Endothelial cell of umbilical vein (primary cell): Measurements from ENCODE around the gene CNOT6.

ENCODE experiments used
- EZH2 ChIP-seq: IDR thresholded peaks from 2 replicates; pipeline ENCODE4 v1.6.1; 2012; ENCODE audit warnings: borderline replicate concordance, low read depth, mild to moderate bottlenecking, moderate library complexity, low read length, inconsistent platforms; ENCODE audit not compliant: severe bottlenecking
- POLR2A ChIP-seq: IDR thresholded peaks from 2 replicates; pipeline ENCODE4 v1.6.1; 2012; ENCODE audit warnings: low read depth, mild to moderate bottlenecking, control low read depth, low read length
- POLR2AphosphoS5 ChIP-seq: IDR thresholded peaks from 2 replicates; pipeline ENCODE4 v1.6.1; 2012; ENCODE audit warnings: low read depth, mild to moderate bottlenecking, control low read depth, low read length, moderate library complexity; ENCODE audit not compliant: insufficient read depth
- TF ChIP-seq, protein P1 (sequence below), 2 donors: IDR thresholded peaks; 1 replicate in 1 of 2; 2 replicates in 1 of 2; pipeline ENCODE4 v1.5.1; 2011; ENCODE audit warnings: low read length in 2 of 2, mild to moderate bottlenecking in 2 of 2, moderate library complexity in 2 of 2, control low read depth in 1 of 2, inconsistent platforms in 1 of 2, low read depth in 1 of 2; ENCODE audit not compliant: insufficient read depth in 1 of 2; ENCODE audit errors: extremely low read depth in 1 of 2

DNA sequence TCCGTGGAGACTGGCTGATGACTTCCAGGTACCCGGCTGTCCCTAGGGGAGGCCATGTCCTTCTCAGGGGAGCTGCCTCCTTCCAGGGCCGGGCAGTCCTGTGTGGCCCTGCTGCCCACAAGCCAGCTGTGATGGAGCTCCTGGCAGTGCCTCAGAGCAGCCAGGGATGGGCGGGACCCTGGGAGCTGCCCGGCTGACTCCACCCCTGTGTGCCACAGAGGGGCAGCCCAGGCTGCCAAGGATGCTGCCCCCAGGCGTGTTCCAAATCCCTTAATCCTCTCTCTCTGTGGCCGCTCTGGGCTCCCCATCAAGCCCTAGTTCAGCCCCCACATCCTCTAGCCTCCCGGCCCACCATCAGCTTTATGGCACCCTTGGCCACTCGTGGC lies 104.1 kb downstream of the CNOT6 start:
- TF ChIP-seq, protein P1, sequence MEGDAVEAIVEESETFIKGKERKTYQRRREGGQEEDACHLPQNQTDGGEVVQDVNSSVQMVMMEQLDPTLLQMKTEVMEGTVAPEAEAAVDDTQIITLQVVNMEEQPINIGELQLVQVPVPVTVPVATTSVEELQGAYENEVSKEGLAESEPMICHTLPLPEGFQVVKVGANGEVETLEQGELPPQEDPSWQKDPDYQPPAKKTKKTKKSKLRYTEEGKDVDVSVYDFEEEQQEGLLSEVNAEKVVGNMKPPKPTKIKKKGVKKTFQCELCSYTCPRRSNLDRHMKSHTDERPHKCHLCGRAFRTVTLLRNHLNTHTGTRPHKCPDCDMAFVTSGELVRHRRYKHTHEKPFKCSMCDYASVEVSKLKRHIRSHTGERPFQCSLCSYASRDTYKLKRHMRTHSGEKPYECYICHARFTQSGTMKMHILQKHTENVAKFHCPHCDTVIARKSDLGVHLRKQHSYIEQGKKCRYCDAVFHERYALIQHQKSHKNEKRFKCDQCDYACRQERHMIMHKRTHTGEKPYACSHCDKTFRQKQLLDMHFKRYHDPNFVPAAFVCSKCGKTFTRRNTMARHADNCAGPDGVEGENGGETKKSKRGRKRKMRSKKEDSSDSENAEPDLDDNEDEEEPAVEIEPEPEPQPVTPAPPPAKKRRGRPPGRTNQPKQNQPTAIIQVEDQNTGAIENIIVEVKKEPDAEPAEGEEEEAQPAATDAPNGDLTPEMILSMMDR (IDR thresholded peaks at IDR 0.05; ENCODE audit: extremely low read depth in 1 of 2, insufficient read depth in 1 of 2, low read depth in 1 of 2, low read length in 2 of 2), result no peak
- TF ChIP-seq POLR2AphosphoS5 (no peak), POLR2A (no peak), EZH2 (no peak)
